OCI-LY1 (cell line): ENCODE results near the gene RASA3.

Source experiments
- H2AFZ ChIP-seq: fragments of 200-600 bp; sonication (generic), shearing (Covaris generic); 2 replicates; pipeline ENCODE4 v1.6.0; 2014; ENCODE audit warnings: antibody characterized with exemption, mild to moderate bottlenecking, low read length
- H3F3A ChIP-seq: fragments of 200-600 bp; sonication (generic), shearing (Covaris generic); 2 replicates; pipeline ENCODE4 v1.6.0; 2014; ENCODE audit warnings: mild to moderate bottlenecking, antibody characterized with exemption, low read length, moderate library complexity; ENCODE audit not compliant: insufficient read depth
- H3K27ac ChIP-seq: fragments of 200-600 bp; sonication (generic); 2 replicates; pipeline ENCODE4 v1.5.1; 2014; ENCODE audit warnings: low read length, mixed run types, mild to moderate bottlenecking, low read depth; ENCODE audit not compliant: poor library complexity, severe bottlenecking
- H3K27me3 ChIP-seq: fragments of 200-600 bp; sonication (generic); 2 replicates; pipeline ENCODE4 v1.6.0; 2014; ENCODE audit warnings: antibody characterized with exemption, mild to moderate bottlenecking, low read length, moderate library complexity; ENCODE audit not compliant: insufficient read depth
- H3K36me3 ChIP-seq: fragments of 200-600 bp; sonication (generic); 2 replicates; pipeline ENCODE4 v1.6.1; 2014; ENCODE audit warnings: mild to moderate bottlenecking, antibody characterized with exemption, low read length, moderate library complexity, mixed read lengths; ENCODE audit not compliant: insufficient read depth
- H3K4me1 ChIP-seq: fragments of 200-600 bp; sonication (generic); 2 replicates; pipeline ENCODE4 v1.5.1; 2014; ENCODE audit warnings: mild to moderate bottlenecking, low read length, moderate library complexity; ENCODE audit not compliant: insufficient read depth, severe bottlenecking
- H3K4me2 ChIP-seq: fragments of 200-600 bp; sonication (generic), shearing (Covaris generic); 2 replicates; pipeline ENCODE4 v1.6.1; 2014; ENCODE audit warnings: low read length
- H3K4me3 ChIP-seq: fragments of 200-600 bp; sonication (generic); 2 replicates; pipeline ENCODE4 v1.5.1; 2014; ENCODE audit warnings: low read length, low read depth, mild to moderate bottlenecking, mixed read lengths; ENCODE audit not compliant: poor library complexity, severe bottlenecking
- H3K79me2 ChIP-seq: fragments of 200-600 bp; shearing (Covaris generic); 2 replicates; pipeline ENCODE4 v1.6.1; 2016; ENCODE audit warnings: mixed run types, low read length, mixed read lengths; ENCODE audit not compliant: insufficient read depth
- H3K9ac ChIP-seq: fragments of 200-600 bp; sonication (generic), shearing (Covaris generic); 2 replicates; pipeline ENCODE4 v1.6.1; 2014; ENCODE audit warnings: mild to moderate bottlenecking, low read length, mixed read lengths
- H3K9me2 ChIP-seq: fragments of 200-600 bp; sonication (generic), shearing (Covaris generic); 2 replicates; pipeline ENCODE4 v1.6.1; 2014; ENCODE audit warnings: low read depth, mild to moderate bottlenecking, low read length, mixed read lengths
- H3K9me3 ChIP-seq: fragments of 200-600 bp; shearing (Covaris generic); 2 replicates; pipeline ENCODE4 v1.6.1; 2014; ENCODE audit warnings: low read length, mixed read lengths
- H4K20me1 ChIP-seq: fragments of 200-600 bp; sonication (generic), shearing (Covaris generic); 2 replicates; pipeline ENCODE4 v1.6.0; 2016; ENCODE audit warnings: mild to moderate bottlenecking, low read length; ENCODE audit not compliant: insufficient read depth
- CTCF ChIP-seq: fragments of 200-600 bp; sonication (generic), shearing (Covaris generic); IDR thresholded peaks from 2 replicates; pipeline ENCODE4 v1.5.1; 2017; ENCODE audit warnings: mild to moderate bottlenecking, antibody characterized with exemption, low read length, moderate library complexity, mixed read lengths
- EZH2 ChIP-seq: fragments of 200-600 bp; sonication (generic), shearing (Covaris generic); IDR thresholded peaks from 2 replicates; pipeline ENCODE4 v1.8.0; 2017; ENCODE audit warnings: borderline replicate concordance, mixed run types, mild to moderate bottlenecking, antibody characterized with exemption, low read length, moderate library complexity, mixed read lengths

The RASA3 gene

GRCh38 chr13:114055766-114056165 is 76.7 kb downstream of the RASA3 start:
- H3K36me3 ChIP-seq = no peaks in the 10 kb centered on the region
- H3K9me3 ChIP-seq = no peaks in the 10 kb centered on the region

GRCh38 chr13:114054830-114055439 is 77.5 kb downstream of the RASA3 start:
- no peak for TF ChIP-seq EZH2
- no peak for TF ChIP-seq CTCF
- no peak overlapping the region for H3K27ac ChIP-seq
- no peak overlapping the region for H3K4me2 ChIP-seq
- H3K27me3 ChIP-seq = no peaks in the 10 kb centered on the region; the same call in 1 of the 2 replicates
- peaks cover 32% of the 10 kb centered on the region for H3K4me1 ChIP-seq
- H3K9me2 ChIP-seq = no peaks in the 10 kb centered on the region
- H3K79me2 ChIP-seq = no peaks in the 10 kb centered on the region
- no peaks in the 10 kb centered on the region for H4K20me1 ChIP-seq
- H2AFZ ChIP-seq = no peak overlapping the region
- no peak overlapping the region for H3K9ac ChIP-seq
- H3K9me3 ChIP-seq = no peaks in the 10 kb centered on the region
- H3K36me3 ChIP-seq = no peaks in the 10 kb centered on the region
- H3K4me3 ChIP-seq = no peak overlapping the region
- H3F3A ChIP-seq = no peaks in the 10 kb centered on the region

More at GRCh38 chr13:114055766-114056165, 76.7 kb downstream of the RASA3 start:
- TF ChIP-seq EZH2 (no peak), CTCF (no peak)
- no peaks in the 10 kb centered on the region for H3F3A ChIP-seq
- no peaks in the 10 kb centered on the region for H3K79me2 ChIP-seq
- H3K9me2 ChIP-seq = no peaks in the 10 kb centered on the region
- H3K9ac ChIP-seq = no peak overlapping the region
- H3K4me2 ChIP-seq = no peak overlapping the region
- H3K27ac ChIP-seq = no peak overlapping the region
- no peaks in the 10 kb centered on the region for H4K20me1 ChIP-seq
- H3K4me1 ChIP-seq = peaks cover 32% of the 10 kb centered on the region
- no peak overlapping the region for H2AFZ ChIP-seq
- no peaks in the 10 kb centered on the region; the same call in 1 of the 2 replicates for H3K27me3 ChIP-seq
- no peak overlapping the region for H3K4me3 ChIP-seq

GRCh38 chr13:114054264-114054663 is 78.2 kb downstream of the RASA3 start:
- no peaks in the 10 kb centered on the region for H3K9me3 ChIP-seq
- H3K4me3 ChIP-seq = no peak overlapping the region
- H3K9ac ChIP-seq = no peak overlapping the region
- no peak overlapping the region for H3K4me2 ChIP-seq
- H3K4me1 ChIP-seq = peaks cover 32% of the 10 kb centered on the region
- TF ChIP-seq CTCF (no peak), EZH2 (no peak)
- H2AFZ ChIP-seq = no peak overlapping the region
- H3K27ac ChIP-seq = no peak overlapping the region
- H3K9me2 ChIP-seq = no peaks in the 10 kb centered on the region
- H3F3A ChIP-seq = no peaks in the 10 kb centered on the region
- no peaks in the 10 kb centered on the region for H4K20me1 ChIP-seq
- H3K27me3 ChIP-seq = no peaks in the 10 kb centered on the region; the same call in 1 of the 2 replicates
- H3K79me2 ChIP-seq = no peaks in the 10 kb centered on the region
- no peaks in the 10 kb centered on the region for H3K36me3 ChIP-seq
